Lung (tissue), 12 donors: ENCODE measurements around the gene COL4A2. TPM values are rescaled to one million over a fixed set of nuclear protein-coding genes. Genes with fewer than 3 reads are reported as not detected.

Experiments used
- ATAC-seq: fragments of 200-7000 bp; cut with Tn5 transposase; one replicate; pipeline ENCODE4 v1.9.1; 2020; ENCODE audit warnings: moderate number of reproducible peaks; ENCODE audit not compliant: insufficient read depth, low FRiP score
- DNase-seq, 3 donors: peaks; one replicate each; pipeline ENCODE4 v3.0.0-alpha.2; 2013 to 2017
- H3K27ac ChIP-seq, 2 donors: one replicate each; pipeline ENCODE4 v1.5.1; 2013; ENCODE audit warnings: mild to moderate bottlenecking in 2 of 2, moderate library complexity in 2 of 2, control low read depth in 1 of 2, inconsistent platforms in 1 of 2, low read depth in 1 of 2, low read length in 1 of 2
- H3K27me3 ChIP-seq, 3 donors: one replicate each; pipeline ENCODE4 v1.5.1; 2013; ENCODE audit warnings: low read length in 2 of 3; ENCODE audit not compliant: control insufficient read depth in 3 of 3, insufficient read depth in 3 of 3
- H3K36me3 ChIP-seq, 4 donors: one replicate each; pipeline ENCODE4 v1.5.1; 2013; ENCODE audit warnings: low read length in 4 of 4, mild to moderate bottlenecking in 1 of 4, moderate library complexity in 1 of 4; ENCODE audit not compliant: control insufficient read depth in 4 of 4, insufficient read depth in 4 of 4
- H3K4me1 ChIP-seq, 5 donors: one replicate each; pipeline ENCODE4 v1.5.1; 2013; ENCODE audit warnings: low read length in 5 of 5, mild to moderate bottlenecking in 2 of 5, moderate library complexity in 1 of 5; ENCODE audit not compliant: control insufficient read depth in 5 of 5, insufficient read depth in 5 of 5
- H3K4me3 ChIP-seq: one replicate; pipeline ENCODE4 v1.5.1; 2013; ENCODE audit warnings: mild to moderate bottlenecking, control low read depth, moderate library complexity
- H3K9ac ChIP-seq, 2 donors: one replicate each; pipeline ENCODE4 v1.5.1; 2013; ENCODE audit warnings: low read length in 2 of 2, control low read depth in 1 of 2; ENCODE audit not compliant: insufficient read depth in 1 of 2
- H3K9me3 ChIP-seq, 4 donors: one replicate each; pipeline ENCODE4 v1.5.1; 2013; ENCODE audit warnings: low read length in 3 of 4, mild to moderate bottlenecking in 1 of 4, moderate library complexity in 1 of 4; ENCODE audit not compliant: control insufficient read depth in 4 of 4, insufficient read depth in 3 of 4
- WGBS, 2 donors: extraction: QIAGEN DNeasy Blood & Tissue Kit; methylation state at CpG; one replicate each; pipeline ENCODE4 v1.1.7; 2013; 5-methylcytosine and 5-hydroxymethylcytosine counted together
- polyA plus RNA-seq, 2 donors: library from polyadenylated mRNA; stranded (reverse); fragments of 200-250 nt; gene quantifications; one replicate each; pipeline ENCODE4 v1.2.1, GENCODE V29; 2013
- total RNA-seq, 2 donors: library from RNA; depleted of rRNA in 1 of 2; stranded (reverse); fragments of >200 nt in 1 of 2; gene quantifications; one replicate each; pipeline ENCODE4 v1.2.1, GENCODE V29; 2014 to 2021
- TF ChIP-seq, protein P1 (sequence below): IDR thresholded peaks from 2 replicates; pipeline ENCODE4 v1.5.1; 2012; ENCODE audit warnings: mild to moderate bottlenecking; ENCODE audit errors: control extremely low read depth, extremely low read depth
- donor health status: control.
- donor health status: control.
- donor health status: Bipolar disorder and iron deficiency.
- donor health status: healthy.
- donor health status: DM: yes; HTN: yes; CAD: no.

The COL4A2 gene
- total and polyA plus RNA-seq, 4 donors: 169 to 627 (median 339) TPM

- ATAC-seq (no peak), DNase-seq (no peak)
- TF ChIP-seq, protein P1, sequence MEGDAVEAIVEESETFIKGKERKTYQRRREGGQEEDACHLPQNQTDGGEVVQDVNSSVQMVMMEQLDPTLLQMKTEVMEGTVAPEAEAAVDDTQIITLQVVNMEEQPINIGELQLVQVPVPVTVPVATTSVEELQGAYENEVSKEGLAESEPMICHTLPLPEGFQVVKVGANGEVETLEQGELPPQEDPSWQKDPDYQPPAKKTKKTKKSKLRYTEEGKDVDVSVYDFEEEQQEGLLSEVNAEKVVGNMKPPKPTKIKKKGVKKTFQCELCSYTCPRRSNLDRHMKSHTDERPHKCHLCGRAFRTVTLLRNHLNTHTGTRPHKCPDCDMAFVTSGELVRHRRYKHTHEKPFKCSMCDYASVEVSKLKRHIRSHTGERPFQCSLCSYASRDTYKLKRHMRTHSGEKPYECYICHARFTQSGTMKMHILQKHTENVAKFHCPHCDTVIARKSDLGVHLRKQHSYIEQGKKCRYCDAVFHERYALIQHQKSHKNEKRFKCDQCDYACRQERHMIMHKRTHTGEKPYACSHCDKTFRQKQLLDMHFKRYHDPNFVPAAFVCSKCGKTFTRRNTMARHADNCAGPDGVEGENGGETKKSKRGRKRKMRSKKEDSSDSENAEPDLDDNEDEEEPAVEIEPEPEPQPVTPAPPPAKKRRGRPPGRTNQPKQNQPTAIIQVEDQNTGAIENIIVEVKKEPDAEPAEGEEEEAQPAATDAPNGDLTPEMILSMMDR: no peak
- WGBS, 2 donors: 78 to 90% methylated on average over 3 of the region's 3 CpGs
- no peaks in the 10 kb centered on the region for H3K9me3 ChIP-seq
- H3K27me3 ChIP-seq: no peaks in the 10 kb centered on the region
- peaks cover 8 to 37% (median 28%) of the 10 kb centered on the region in 4 donors for H3K36me3 ChIP-seq
- H3K4me3 ChIP-seq: no peak overlapping the region
- H3K9ac ChIP-seq: no peak overlapping the region
- no peak overlapping the region for H3K27ac ChIP-seq
- peaks cover 0 to 17% (median 5%) of the 10 kb centered on the region in 5 donors for H3K4me1 ChIP-seq
Measured at GRCh38 chr13:110432522-110432921, 125.4 kb downstream of the COL4A2 start.

DNA sequence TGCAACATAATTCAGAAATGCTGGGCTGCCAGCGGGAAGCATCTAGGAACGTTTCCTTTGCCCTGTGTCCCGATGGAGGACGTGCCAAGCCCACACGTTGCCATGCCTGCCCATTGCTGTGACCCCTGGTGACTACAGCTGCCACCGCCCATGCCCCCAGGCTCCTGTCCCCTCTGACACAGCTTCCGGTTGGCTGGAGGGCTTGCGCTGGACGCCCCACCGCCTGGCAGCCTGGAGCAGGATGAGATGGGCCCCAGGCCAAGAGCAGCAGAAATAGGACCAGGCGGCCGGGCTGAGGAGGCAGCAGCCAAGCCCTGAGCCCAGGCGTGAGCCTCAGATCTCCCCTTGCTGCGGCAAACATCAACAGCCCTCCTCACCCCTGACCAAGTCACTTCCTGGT is 125.9 kb downstream of the COL4A2 start:
- TF ChIP-seq, protein P1: no peak
- 56 to 60% methylated on average over 14 of the region's 14 CpGs for WGBS, 2 donors
- ATAC-seq (no peak), DNase-seq (peak; percentile 56 to 75 (median 64))
- no peak overlapping the region for H3K4me3 ChIP-seq
- H3K4me1 ChIP-seq: peaks cover 0 to 17% (median 5%) of the 10 kb centered on the region in 5 donors
- no peaks in the 10 kb centered on the region for H3K9me3 ChIP-seq
- peaks cover 8 to 37% (median 29%) of the 10 kb centered on the region in 4 donors for H3K36me3 ChIP-seq
- no peaks in the 10 kb centered on the region for H3K27me3 ChIP-seq
- H3K9ac ChIP-seq: no peak overlapping the region
- peak overlapping the region in 1 of 2 donors; percentile 17 for H3K27ac ChIP-seq

- TF ChIP-seq, protein P1: no peak
- Histone ChIP-seq H3K9ac (no peak overlapping the region), H3K9me3 (no peaks in the 10 kb centered on the region), H3K27me3 (no peaks in the 10 kb centered on the region), H3K4me3 (no peak overlapping the region), H3K36me3 (peaks cover 11 to 38% (median 32%) of the 10 kb centered on the region in 4 donors), H3K27ac (no peak overlapping the region), H3K4me1 (peaks cover 0 to 17% (median 5%) of the 10 kb centered on the region in 5 donors)
- ATAC-seq: no peak
- no peak for DNase-seq
- 90 to 92% methylated on average over 9 of the region's 9 CpGs for WGBS, 2 donors
Measured at GRCh38 chr13:110434629-110435028, 127.5 kb downstream of the COL4A2 start.

GRCh38 chr13:110435331-110435730 is 128.2 kb downstream of the COL4A2 start:
- TF ChIP-seq, protein P1: no peak
- Histone ChIP-seq H3K27me3 (no peaks in the 10 kb centered on the region), H3K4me3 (no peak overlapping the region), H3K9me3 (no peaks in the 10 kb centered on the region), H3K36me3 (peaks cover 10 to 35% (median 31%) of the 10 kb centered on the region in 4 donors), H3K27ac (no peak overlapping the region), H3K4me1 (peaks cover 0 to 17% (median 5%) of the 10 kb centered on the region in 5 donors), H3K9ac (no peak overlapping the region)
- DNase-seq: no peak
- no peak for ATAC-seq
- WGBS, 2 donors: 94 to 95% methylated on average over 5 of the region's 5 CpGs
